H9 (cell line): ENCODE data around the gene TCF7L2. TPM values are rescaled to one million over a fixed set of nuclear protein-coding genes. Genes with fewer than 3 reads are reported as not detected.

Experiments
- DNase-seq: peaks from one replicate; pipeline ENCODE4 v3.0.0-alpha.2; 2017
- H2AFZ ChIP-seq: one replicate; pipeline ENCODE4 v1.6.1; 2013; ENCODE audit warnings: mild to moderate bottlenecking, low read length, control low read depth, moderate library complexity
- H2AK5ac ChIP-seq: 2 replicates; pipeline ENCODE4 v1.6.1; 2013; ENCODE audit warnings: low read length, control low read depth, mixed read lengths; ENCODE audit not compliant: insufficient read length
- H2BK120ac ChIP-seq: one replicate; pipeline ENCODE4 v1.6.1; 2013; ENCODE audit warnings: low read depth, mild to moderate bottlenecking, low read length, control low read depth, inconsistent platforms; ENCODE audit not compliant: poor library complexity, severe bottlenecking
- H2BK12ac ChIP-seq: 2 replicates; pipeline ENCODE4 v1.6.1; 2013; ENCODE audit warnings: low read length, control low read depth, mixed read lengths, low read depth; ENCODE audit not compliant: insufficient read length
- H2BK15ac ChIP-seq: 2 replicates; pipeline ENCODE4 v1.6.1; 2013; ENCODE audit warnings: low read depth, low read length, control low read depth
- H2BK20ac ChIP-seq: one replicate; pipeline ENCODE4 v1.6.1; 2013; ENCODE audit warnings: low read depth, mild to moderate bottlenecking, low read length, control low read depth, inconsistent platforms; ENCODE audit not compliant: poor library complexity, severe bottlenecking
- H2BK5ac ChIP-seq: 2 replicates; pipeline ENCODE4 v1.6.1; 2013; ENCODE audit warnings: low read length, control low read depth, mixed read lengths; ENCODE audit not compliant: insufficient read length
- H3K14ac ChIP-seq: 2 replicates; pipeline ENCODE4 v1.6.1; 2013; ENCODE audit warnings: low read length, control low read depth; ENCODE audit not compliant: insufficient read depth
- H3K18ac ChIP-seq: 2 replicates; pipeline ENCODE4 v1.6.1; 2013; ENCODE audit warnings: low read depth, mild to moderate bottlenecking, mixed read lengths, low read length, control low read depth; ENCODE audit not compliant: insufficient read length
- H3K23ac ChIP-seq: 2 replicates; pipeline ENCODE4 v1.6.1; 2013; ENCODE audit warnings: low read length, control low read depth, mixed read lengths, low read depth; ENCODE audit not compliant: insufficient read length
- H3K23me2 ChIP-seq: 2 replicates; pipeline ENCODE4 v1.6.1; 2013; ENCODE audit warnings: low read depth, mild to moderate bottlenecking, mixed read lengths, low read length, control low read depth; ENCODE audit not compliant: insufficient read length, poor library complexity, severe bottlenecking
- H3K27ac ChIP-seq: 2 replicates; pipeline ENCODE4 v1.5.1; 2013; ENCODE audit warnings: low read length, control low read depth, mixed read lengths, low read depth; ENCODE audit not compliant: insufficient read length
- H3K27me3 ChIP-seq: 2 replicates; pipeline ENCODE4 v1.6.1; 2013; ENCODE audit warnings: low read length, control low read depth, inconsistent platforms; ENCODE audit not compliant: insufficient read depth
- H3K4ac ChIP-seq: 2 replicates; pipeline ENCODE4 v1.6.1; 2013; ENCODE audit warnings: low read depth, mild to moderate bottlenecking, control low read depth, inconsistent platforms, low read length, moderate library complexity
- H3K4me1 ChIP-seq: 2 replicates; pipeline ENCODE4 v1.6.1; 2013; ENCODE audit warnings: low read length, control low read depth, inconsistent platforms; ENCODE audit not compliant: insufficient read depth
- H3K4me2 ChIP-seq: 2 replicates; pipeline ENCODE4 v1.6.1; 2013; ENCODE audit warnings: low read length, control low read depth, mixed read lengths; ENCODE audit not compliant: insufficient read length, insufficient read depth
- H3K56ac ChIP-seq: 2 replicates; pipeline ENCODE4 v1.6.1; 2013; ENCODE audit warnings: low read depth, mild to moderate bottlenecking, mixed read lengths, low read length, control low read depth; ENCODE audit not compliant: insufficient read length
- H3K79me1 ChIP-seq: 2 replicates; pipeline ENCODE4 v1.6.1; 2013; ENCODE audit warnings: low read depth, mild to moderate bottlenecking, moderate library complexity, low read length, control low read depth, inconsistent platforms; ENCODE audit not compliant: insufficient read depth, poor library complexity, severe bottlenecking
- H3K79me2 ChIP-seq: 2 replicates; pipeline ENCODE4 v1.6.1; 2013; ENCODE audit warnings: low read length, control low read depth, inconsistent platforms; ENCODE audit not compliant: insufficient read depth
- H3K9ac ChIP-seq: 2 replicates; pipeline ENCODE4 v1.6.1; 2013; ENCODE audit warnings: low read length, control low read depth, mixed read lengths; ENCODE audit not compliant: insufficient read length; ENCODE audit errors: extremely low read depth
- H3K9me3 ChIP-seq: one replicate; pipeline ENCODE4 v1.6.1; 2013; ENCODE audit warnings: low read depth, low read length, inconsistent platforms; ENCODE audit not compliant: control insufficient read depth
- H3T11ph ChIP-seq: one replicate; pipeline ENCODE4 v1.6.1; 2013; ENCODE audit warnings: mild to moderate bottlenecking, low read length, control low read depth, inconsistent platforms
- H4K20me1 ChIP-seq: one replicate; pipeline ENCODE4 v1.6.1; 2013; ENCODE audit not compliant: control insufficient read depth, insufficient read length, insufficient read depth
- H4K5ac ChIP-seq: 2 replicates; pipeline ENCODE4 v1.6.1; 2013; ENCODE audit warnings: low read depth, mild to moderate bottlenecking, mixed read lengths, low read length, control low read depth; ENCODE audit not compliant: insufficient read length
- H4K8ac ChIP-seq: replicated peaks from 2 replicates; pipeline ENCODE4 v1.6.1; 2013; ENCODE audit warnings: low read length, control low read depth, mixed read lengths, low read depth; ENCODE audit not compliant: insufficient read length
- H4K91ac ChIP-seq: 2 replicates; pipeline ENCODE4 v1.6.1; 2013; ENCODE audit warnings: low read depth, mild to moderate bottlenecking, moderate library complexity, mixed read lengths, low read length, control low read depth; ENCODE audit not compliant: insufficient read length
- H3K27ac Mint-ChIP-seq, 3 experiments: 2 replicates in 2 of 3; 3 replicates in 1 of 3; pipeline ENCODE4 v1.8.0; 2020 to 2021; ENCODE audit warnings: mixed read lengths in 3 of 3, mild to moderate bottlenecking in 1 of 3, moderate library complexity in 1 of 3
- H3K27me3 Mint-ChIP-seq: 2 replicates; pipeline ENCODE4 v1.8.0; 2021; ENCODE audit warnings: low read depth, mild to moderate bottlenecking, moderate library complexity, mixed read lengths
- H3K36me3 Mint-ChIP-seq, 3 experiments: 2 replicates in 2 of 3; 3 replicates in 1 of 3; pipeline ENCODE4 v1.8.0; 2020 to 2021; ENCODE audit warnings: low read depth in 3 of 3, mixed read lengths in 3 of 3; ENCODE audit not compliant: insufficient read depth in 1 of 3
- H3K4me1 Mint-ChIP-seq, 2 experiments: 2 replicates each; pipeline ENCODE4 v1.8.0; 2020; ENCODE audit warnings: mixed read lengths in 2 of 2
- H3K4me3 Mint-ChIP-seq, 2 experiments: 2 replicates in 1 of 2; 3 replicates in 1 of 2; pipeline ENCODE4 v1.8.0; 2020 to 2021; ENCODE audit warnings: mild to moderate bottlenecking in 2 of 2, mixed read lengths in 2 of 2, moderate library complexity in 1 of 2
- H3K9me3 Mint-ChIP-seq, 2 experiments: 2 replicates in 1 of 2; 3 replicates in 1 of 2; pipeline ENCODE4 v1.8.0; 2020; ENCODE audit warnings: mild to moderate bottlenecking in 2 of 2, mixed read lengths in 2 of 2, moderate library complexity in 1 of 2
- CTCF ChIP-seq: fragments of 200-600 bp; sonication (generic); conservative IDR thresholded peaks from 3 replicates; pipeline ENCODE4 v1.8.0; 2021; ENCODE audit warnings: antibody characterized with exemption, mild to moderate bottlenecking
- WGBS: extraction: QIAGEN DNeasy Blood & Tissue Kit; methylation state at CpG from one replicate; pipeline ENCODE4 v1.1.7; 2013; ENCODE audit warnings: missing lambda C conversion rate, low lambda C conversion rate, mixed read lengths; ENCODE audit not compliant: insufficient read length; ENCODE audit errors: extremely low coverage; 5-methylcytosine and 5-hydroxymethylcytosine counted together
- total RNA-seq: library from RNA; stranded (reverse); gene quantifications from 2 replicates; pipeline ENCODE4 v1.2.1, GENCODE V29; 2021

Gene TCF7L2
- total RNA-seq, 1 experiment from 2014 or later, result 71.1 TPM

GRCh38 chr10:112938808-112939482, 11.1 kb upstream of the TCF7L2 start:
- Histone ChIP-seq H2AFZ (no peak overlapping the region), H4K91ac (no peak overlapping the region), H3K27ac (no peak overlapping the region), H2BK12ac (no peak overlapping the region), H3T11ph (no peak overlapping the region), H3K9ac (no peak overlapping the region), H3K4ac (no peak overlapping the region), H3K4me2 (no peak overlapping the region), H3K27me3 (no peaks in the 10 kb centered on the region), H2BK5ac (no peak overlapping the region), H3K79me1 (no peaks in the 10 kb centered on the region), H4K8ac (no peak overlapping the region), H3K9me3 (no peaks in the 10 kb centered on the region), H2BK120ac (no peak overlapping the region), H3K14ac (no peak overlapping the region), H2BK15ac (no peak overlapping the region), H4K20me1 (no peaks in the 10 kb centered on the region), H3K23ac (no peak overlapping the region), H3K18ac (no peak overlapping the region), H2BK20ac (no peak overlapping the region), H3K79me2 (no peaks in the 10 kb centered on the region), H4K5ac (no peak overlapping the region), H3K56ac (no peak overlapping the region), H3K23me2 (no peaks in the 10 kb centered on the region), H3K4me1 (no peaks in the 10 kb centered on the region), H2AK5ac (no peak overlapping the region)
- TF ChIP-seq CTCF, result no peak
- Mint-ChIP-seq H3K27me3 (peaks cover 2% of the 10 kb centered on the region), H3K4me3 (no peak overlapping the region), H3K36me3 (no peaks in the 10 kb centered on the region), H3K27ac (no peak overlapping the region; a peak in 2 of 7 replicates), H3K4me1 (peaks cover 19 to 28% of the 10 kb centered on the region in 2 experiments), H3K9me3 (no peaks in the 10 kb centered on the region)
- no peak for DNase-seq
- no CpG with 5 or more reads among the region's 6 CpGs for WGBS
